Ishikawa (cell line): Measurements from ENCODE around the gene NRG3.

Source experiments
- CEBPB ChIP-seq: IDR thresholded peaks from 2 replicates; pipeline ENCODE4 v1.6.1; 2012
- CREB1 ChIP-seq: IDR thresholded peaks from 2 replicates; pipeline ENCODE4 v1.6.1; 2012; ENCODE audit warnings: low read depth
- EGR1 ChIP-seq: IDR thresholded peaks from 2 replicates; pipeline ENCODE4 v1.6.1; 2012
- EP300 ChIP-seq: IDR thresholded peaks from 2 replicates; pipeline ENCODE4 v1.6.1; 2012; ENCODE audit warnings: borderline replicate concordance
- FOXM1 ChIP-seq: IDR thresholded peaks from 2 replicates; pipeline ENCODE4 v1.6.1; 2012; ENCODE audit warnings: low read depth, borderline replicate concordance
- NFIC ChIP-seq: IDR thresholded peaks from 2 replicates; pipeline ENCODE4 v1.6.1; 2012
- RAD21 ChIP-seq: IDR thresholded peaks from 2 replicates; pipeline ENCODE4 v1.6.1; 2012; ENCODE audit warnings: low read depth
- REST ChIP-seq: IDR thresholded peaks from 2 replicates; pipeline ENCODE4 v1.6.1; 2012; ENCODE audit warnings: low read depth, mild to moderate bottlenecking
- TAF1 ChIP-seq: IDR thresholded peaks from 2 replicates; pipeline ENCODE4 v1.6.1; 2012; ENCODE audit warnings: low read depth, mild to moderate bottlenecking
- TCF12 ChIP-seq: IDR thresholded peaks from 2 replicates; pipeline ENCODE4 v1.6.1; 2012; ENCODE audit warnings: low read depth
- TEAD4 ChIP-seq: IDR thresholded peaks from 2 replicates; pipeline ENCODE4 v1.6.1; 2012
- USF1 ChIP-seq: IDR thresholded peaks from 2 replicates; pipeline ENCODE4 v1.6.1; 2012
- YY1 ChIP-seq: IDR thresholded peaks from 2 replicates; pipeline ENCODE4 v1.6.1; 2012; ENCODE audit warnings: low read depth
- ZBTB7A ChIP-seq: IDR thresholded peaks from 2 replicates; pipeline ENCODE4 v1.6.1; 2012; ENCODE audit warnings: low read depth
- TF ChIP-seq, protein P1 (sequence below): IDR thresholded peaks from 2 replicates; pipeline ENCODE4 v1.6.1; 2012

NRG3 gene

DNA sequence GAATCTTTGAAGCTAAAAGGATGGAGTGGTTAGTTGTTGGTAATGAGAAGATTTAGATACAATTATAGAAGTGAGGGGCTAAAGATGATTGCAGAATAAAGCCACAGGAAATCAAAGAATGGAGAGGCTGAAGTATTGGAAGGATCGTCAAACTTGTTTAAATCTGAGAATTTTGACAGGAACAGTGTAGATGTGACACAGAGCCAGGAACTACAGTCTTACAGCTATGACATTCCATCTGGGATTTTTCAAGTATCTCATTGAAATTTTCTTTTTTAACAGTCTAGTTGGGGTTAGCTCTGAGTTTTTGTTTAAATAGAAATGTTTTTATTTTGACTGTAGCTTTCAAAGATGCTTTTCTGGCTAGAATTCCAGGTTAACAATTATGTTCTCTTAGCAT is 181.4 kb downstream of the NRG3 start:
- TF ChIP-seq RAD21 (no peak), TAF1 (no peak), FOXM1 (no peak), CREB1 (no peak), EGR1 (no peak), USF1 (no peak), YY1 (no peak)

DNA sequence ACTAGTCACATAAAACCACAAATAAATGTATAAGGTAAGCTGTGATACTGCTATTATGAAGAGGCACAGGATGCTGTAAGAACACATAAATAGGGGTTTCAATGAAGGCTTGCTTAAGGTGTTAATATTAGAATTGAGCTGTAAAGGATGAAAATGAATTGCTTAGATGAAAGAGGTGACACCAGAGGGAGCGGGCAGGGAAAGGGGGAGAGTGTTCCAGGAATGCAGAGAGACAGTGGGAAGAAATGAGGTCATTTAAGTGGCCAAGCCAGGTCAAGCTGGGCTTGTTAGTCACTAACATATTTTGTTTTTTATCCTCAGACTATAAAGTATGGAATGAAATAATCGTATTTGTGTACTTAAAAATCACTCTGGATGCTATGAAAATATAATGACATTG is 193.5 kb downstream of the NRG3 start:
- no peak for TF ChIP-seq FOXM1
- no peak for TF ChIP-seq TAF1
- TF ChIP-seq EGR1 = no peak
- no peak for TF ChIP-seq CREB1
- TF ChIP-seq USF1 = no peak
- TF ChIP-seq, protein P1, sequence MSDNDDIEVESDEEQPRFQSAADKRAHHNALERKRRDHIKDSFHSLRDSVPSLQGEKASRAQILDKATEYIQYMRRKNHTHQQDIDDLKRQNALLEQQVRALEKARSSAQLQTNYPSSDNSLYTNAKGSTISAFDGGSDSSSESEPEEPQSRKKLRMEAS = no peak
- TF ChIP-seq REST = no peak
- TF ChIP-seq RAD21 = no peak

DNA sequence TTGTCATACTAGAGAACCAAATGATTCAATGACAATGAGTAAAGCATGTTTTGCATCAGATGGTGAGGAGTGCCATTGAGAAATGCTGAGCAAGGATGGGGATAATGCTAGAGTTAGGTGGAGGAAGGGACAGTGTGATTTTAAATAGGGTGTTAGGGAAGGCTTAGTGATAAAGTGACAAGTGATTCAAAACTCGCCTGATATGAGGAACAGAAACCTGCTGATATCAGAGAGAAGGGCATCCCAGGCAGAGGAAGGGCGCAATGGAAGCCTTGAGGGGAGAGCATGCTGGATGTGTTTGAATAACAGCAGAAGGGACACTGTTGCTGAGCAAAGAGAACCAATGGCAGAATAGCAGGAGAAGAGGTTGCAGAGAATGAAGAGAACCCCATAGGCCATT is 196.2 kb downstream of the NRG3 start:
- TF ChIP-seq NFIC = no peak
- no peak for TF ChIP-seq USF1
- TF ChIP-seq EP300 = no peak
- no peak for TF ChIP-seq REST

DNA sequence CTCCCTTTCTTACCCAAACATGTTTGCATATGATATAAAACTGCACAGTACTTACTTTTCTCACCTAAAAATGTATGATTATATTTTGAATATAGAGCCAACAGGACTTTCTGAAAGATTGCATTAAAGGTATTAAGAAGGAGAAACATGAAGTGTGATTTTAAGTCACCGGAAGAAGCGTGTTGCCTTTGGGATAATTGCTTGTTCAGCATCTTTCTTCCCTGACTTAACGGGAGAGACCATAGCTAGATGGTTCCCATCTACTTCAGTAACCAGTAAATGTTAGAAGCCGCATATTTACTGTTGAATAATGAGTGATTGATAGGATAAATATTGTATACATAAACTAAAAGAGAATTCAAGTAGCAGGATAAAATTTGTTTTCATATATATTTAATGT is 197.1 kb downstream of the NRG3 start:
- TF ChIP-seq CREB1 (no peak), EP300 (no peak), EGR1 (no peak), NFIC (no peak), TCF12 (no peak), REST (no peak), CEBPB (no peak), TAF1 (no peak)

GRCh38 chr10:82075605-82076004 is 200.6 kb downstream of the NRG3 start:
- TF ChIP-seq NFIC (no peak), CREB1 (no peak), USF1 (no peak), RAD21 (no peak), REST (no peak), FOXM1 (no peak), EP300 (no peak), TCF12 (no peak), ZBTB7A (no peak), TEAD4 (no peak), YY1 (no peak), CEBPB (no peak)
